SK-N-SH (cell line): ENCODE measurements around the gene EXOG. TPM values are rescaled to one million over a fixed set of nuclear protein-coding genes. Genes with fewer than 3 reads are reported as not detected.

ENCODE experiments used
- CTCF ChIA-PET: fragments of 300-600, 350-600 bp; formaldehyde crosslinking; extraction: SDS; loops from one replicate; lab custom pipeline; 2021; lab: Yijun Ruan, JAX
- POLR2A ChIA-PET: fragments of 350-600 bp; sonication (Branson Sonifier 250); formaldehyde crosslinking; extraction: SDS; loops from one replicate; lab custom pipeline; 2020; ENCODE audit warnings: antibody characterized with exemption, inconsistent platforms; lab: Yijun Ruan, JAX
- DNase-seq: peaks from one replicate; pipeline ENCODE4 v3.0.0; 2012
- H2AFZ ChIP-seq: fragments of 200-600 bp; sonication (generic); 2 replicates; pipeline ENCODE4 v1.8.1; 2016; ENCODE audit warnings: antibody characterized with exemption, mild to moderate bottlenecking, low read depth
- H3F3A ChIP-seq: fragments of 200-600 bp; sonication (generic); replicated peaks from 2 replicates; pipeline ENCODE3; 2016; ENCODE audit warnings: antibody characterized with exemption, mild to moderate bottlenecking; ENCODE audit not compliant: insufficient read depth
- H3K27ac ChIP-seq, 2 experiments: fragments of 200-500 bp in 1 of 2; fragments of 200-600 bp in 1 of 2; sonication (Bioruptor generic) in 1 of 2; sonication (generic), shearing (Covaris generic) in 1 of 2; 2 replicates each; pipeline versions ENCODE4 v1.5.1 to v1.6.1; 2014 to 2016; ENCODE audit warnings: low read depth in 2 of 2, inconsistent platforms in 1 of 2, low read length in 1 of 2, mild to moderate bottlenecking in 1 of 2, mixed read lengths in 1 of 2
- H3K27me3 ChIP-seq: fragments of 200-600 bp; sonication (generic), shearing (Covaris generic); 2 replicates; pipeline ENCODE4 v1.6.1; 2016; ENCODE audit warnings: mixed run types; ENCODE audit not compliant: insufficient read depth
- H3K36me3 ChIP-seq, 2 experiments: fragments of 200-500 bp in 1 of 2; fragments of 200-600 bp in 1 of 2; sonication (Bioruptor generic) in 1 of 2; sonication (generic) in 1 of 2; replicated peaks in 1 of 2; 2 replicates each; pipeline versions ENCODE3 to v1.5.1; 2014 to 2016; ENCODE audit warnings: low read length in 1 of 2, mild to moderate bottlenecking in 1 of 2; ENCODE audit not compliant: insufficient read depth in 2 of 2, control insufficient read depth in 1 of 2
- H3K4me1 ChIP-seq, 2 experiments: fragments of 200-500 bp in 1 of 2; fragments of 200-600 bp in 1 of 2; sonication (Bioruptor generic) in 1 of 2; sonication (generic), shearing (Covaris generic) in 1 of 2; 2 replicates each; pipeline versions ENCODE4 v1.5.1 to v1.6.1; 2014 to 2016; ENCODE audit warnings: low read depth in 1 of 2, low read length in 1 of 2, mixed run types in 1 of 2; ENCODE audit not compliant: insufficient read depth in 2 of 2, control insufficient read depth in 1 of 2
- H3K4me2 ChIP-seq: fragments of 200-600 bp; sonication (generic), shearing (Covaris generic); 2 replicates; pipeline ENCODE4 v1.6.1; 2017; ENCODE audit warnings: mixed run types
- H3K4me3 ChIP-seq, 2 experiments: fragments of 200-500 bp in 1 of 2; fragments of 200-600 bp in 1 of 2; sonication (Bioruptor generic) in 1 of 2; sonication (generic), shearing (Covaris generic) in 1 of 2; 2 replicates each; pipeline versions ENCODE4 v1.5.1 to v1.8.1; 2014 to 2016; ENCODE audit warnings: low read depth in 2 of 2, inconsistent platforms in 1 of 2, low read length in 1 of 2, mild to moderate bottlenecking in 1 of 2, mixed read lengths in 1 of 2, moderate library complexity in 1 of 2
- H3K79me2 ChIP-seq: fragments of 200-600 bp; sonication (generic); 2 replicates; pipeline ENCODE4 v1.8.1; 2017; ENCODE audit warnings: mild to moderate bottlenecking; ENCODE audit not compliant: insufficient read depth
- H3K9ac ChIP-seq: fragments of 200-600 bp; sonication (generic); 2 replicates; pipeline ENCODE4 v1.6.1; 2017; ENCODE audit warnings: mixed run types
- H3K9me2 ChIP-seq: fragments of 200-600 bp; sonication (generic); 2 replicates; pipeline ENCODE4 v1.6.1; 2017; ENCODE audit warnings: mixed run types
- H3K9me3 ChIP-seq: fragments of 200-600 bp; sonication (generic); 2 replicates; pipeline ENCODE4 v1.6.1; 2017; ENCODE audit warnings: mixed run types, mild to moderate bottlenecking, moderate library complexity
- H4K20me1 ChIP-seq: fragments of 200-600 bp; sonication (generic); 2 replicates; pipeline ENCODE4 v1.6.1; 2017; ENCODE audit warnings: mild to moderate bottlenecking, mixed run types; ENCODE audit not compliant: insufficient read depth
- EZH2phosphoT487 ChIP-seq: fragments of 200-600 bp; sonication (generic); IDR thresholded peaks from 2 replicates; pipeline ENCODE4 v1.6.1; 2017; ENCODE audit warnings: low read depth, mixed run types, mild to moderate bottlenecking, antibody characterized with exemption, moderate library complexity, borderline replicate concordance
- FOSL2 ChIP-seq: IDR thresholded peaks from 2 replicates; pipeline ENCODE4 v1.4.0; 2012; ENCODE audit warnings: low read depth, mild to moderate bottlenecking, moderate library complexity, borderline replicate concordance
- GABPA ChIP-seq: IDR thresholded peaks from 2 replicates; pipeline ENCODE4 v1.4.0; 2012; ENCODE audit warnings: low read depth, mild to moderate bottlenecking
- GATA2 ChIP-seq: sonication (generic); formaldehyde crosslinking; IDR thresholded peaks from 2 replicates; pipeline ENCODE4 v1.5.0; 2020; ENCODE audit warnings: mild to moderate bottlenecking, missing genetic modification reagents
- JUND ChIP-seq: IDR thresholded peaks from 2 replicates; pipeline ENCODE4 v1.4.0; 2012
- MEF2A ChIP-seq: IDR thresholded peaks from 2 replicates; pipeline ENCODE4 v1.4.0; 2012; ENCODE audit warnings: low read depth, borderline replicate concordance
- MXI1 ChIP-seq: IDR thresholded peaks from 2 replicates; pipeline ENCODE4 v1.6.1; 2012; ENCODE audit warnings: mild to moderate bottlenecking, low read depth, low read length, improper control_type of control experiment
- NFIC ChIP-seq: IDR thresholded peaks from 2 replicates; pipeline ENCODE4 v1.4.0; 2012; ENCODE audit warnings: borderline replicate concordance
- NRF1 ChIP-seq: IDR thresholded peaks from 2 replicates; pipeline ENCODE4 v1.6.1; 2012; ENCODE audit warnings: low read depth, mild to moderate bottlenecking, low read length
- RAD21 ChIP-seq: IDR thresholded peaks from 2 replicates; pipeline ENCODE4 v1.6.1; 2012; ENCODE audit warnings: mild to moderate bottlenecking, low read length
- RFX5 ChIP-seq: IDR thresholded peaks from 2 replicates; pipeline ENCODE4 v1.6.1; 2012; ENCODE audit warnings: mild to moderate bottlenecking, improper control_type of control experiment, low read length
- SIN3A ChIP-seq: IDR thresholded peaks from 2 replicates; pipeline ENCODE4 v1.6.1; 2012; ENCODE audit warnings: low read depth, mild to moderate bottlenecking, low read length, moderate library complexity, borderline replicate concordance
- SMC3 ChIP-seq: IDR thresholded peaks from 2 replicates; pipeline ENCODE4 v1.6.1; 2012; ENCODE audit warnings: low read depth, low read length, improper control_type of control experiment
- TCF12 ChIP-seq: IDR thresholded peaks from 2 replicates; pipeline ENCODE4 v1.4.0; 2012
- TEAD4 ChIP-seq: IDR thresholded peaks from 2 replicates; pipeline ENCODE4 v1.4.0; 2012; ENCODE audit warnings: mild to moderate bottlenecking, borderline replicate concordance; ENCODE audit not compliant: insufficient read depth
- USF1 ChIP-seq: IDR thresholded peaks from 2 replicates; pipeline ENCODE4 v1.4.0; 2012; ENCODE audit warnings: low read depth, borderline replicate concordance
- YY1 ChIP-seq: IDR thresholded peaks from 2 replicates; pipeline ENCODE4 v1.4.0; 2012; ENCODE audit warnings: low read depth, mild to moderate bottlenecking
- WGBS: methylation state at CpG from one replicate; pipeline ENCODE4 v1.1.6; 2017; ENCODE audit warnings: low lambda C conversion rate; 5-methylcytosine and 5-hydroxymethylcytosine counted together
- polyA plus RNA-seq, 3 experiments: library from polyadenylated mRNA; depleted of rRNA; stranded (reverse); fragments of >200 nt; gene quantifications; 2 replicates each; pipeline ENCODE4 v1.2.3, GENCODE V29; 2012
- TF ChIP-seq, protein P1 (sequence below): IDR thresholded peaks from 2 replicates; pipeline ENCODE4 v1.6.1; 2012; ENCODE audit warnings: mild to moderate bottlenecking, low read depth, low read length, moderate library complexity
- TF ChIP-seq, protein P2 (sequence below): fragments of 200-600 bp; sonication (generic); IDR thresholded peaks from 2 replicates; pipeline ENCODE4 v1.6.1; 2017; ENCODE audit warnings: antibody characterized with exemption, mild to moderate bottlenecking, moderate library complexity

The EXOG gene
- polyA plus RNA-seq, 1 of the 3 experiments (the other 2 are of a cell fraction) = 6.2 TPM

GRCh38 chr3:38563886-38564270 lies 67.7 kb downstream of the EXOG start (continued):
- TF ChIP-seq, protein P1, sequence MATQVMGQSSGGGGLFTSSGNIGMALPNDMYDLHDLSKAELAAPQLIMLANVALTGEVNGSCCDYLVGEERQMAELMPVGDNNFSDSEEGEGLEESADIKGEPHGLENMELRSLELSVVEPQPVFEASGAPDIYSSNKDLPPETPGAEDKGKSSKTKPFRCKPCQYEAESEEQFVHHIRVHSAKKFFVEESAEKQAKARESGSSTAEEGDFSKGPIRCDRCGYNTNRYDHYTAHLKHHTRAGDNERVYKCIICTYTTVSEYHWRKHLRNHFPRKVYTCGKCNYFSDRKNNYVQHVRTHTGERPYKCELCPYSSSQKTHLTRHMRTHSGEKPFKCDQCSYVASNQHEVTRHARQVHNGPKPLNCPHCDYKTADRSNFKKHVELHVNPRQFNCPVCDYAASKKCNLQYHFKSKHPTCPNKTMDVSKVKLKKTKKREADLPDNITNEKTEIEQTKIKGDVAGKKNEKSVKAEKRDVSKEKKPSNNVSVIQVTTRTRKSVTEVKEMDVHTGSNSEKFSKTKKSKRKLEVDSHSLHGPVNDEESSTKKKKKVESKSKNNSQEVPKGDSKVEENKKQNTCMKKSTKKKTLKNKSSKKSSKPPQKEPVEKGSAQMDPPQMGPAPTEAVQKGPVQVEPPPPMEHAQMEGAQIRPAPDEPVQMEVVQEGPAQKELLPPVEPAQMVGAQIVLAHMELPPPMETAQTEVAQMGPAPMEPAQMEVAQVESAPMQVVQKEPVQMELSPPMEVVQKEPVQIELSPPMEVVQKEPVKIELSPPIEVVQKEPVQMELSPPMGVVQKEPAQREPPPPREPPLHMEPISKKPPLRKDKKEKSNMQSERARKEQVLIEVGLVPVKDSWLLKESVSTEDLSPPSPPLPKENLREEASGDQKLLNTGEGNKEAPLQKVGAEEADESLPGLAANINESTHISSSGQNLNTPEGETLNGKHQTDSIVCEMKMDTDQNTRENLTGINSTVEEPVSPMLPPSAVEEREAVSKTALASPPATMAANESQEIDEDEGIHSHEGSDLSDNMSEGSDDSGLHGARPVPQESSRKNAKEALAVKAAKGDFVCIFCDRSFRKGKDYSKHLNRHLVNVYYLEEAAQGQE = no peak
- TF ChIP-seq RFX5 (no peak), RAD21 (no peak), SMC3 (no peak), MXI1 (no peak), NRF1 (no peak), SIN3A (no peak), GATA2 (CRISPR knock-in tag) (no peak), EZH2phosphoT487 (no peak), GABPA (no peak), NFIC (no peak)
- TF ChIP-seq, protein P2, sequence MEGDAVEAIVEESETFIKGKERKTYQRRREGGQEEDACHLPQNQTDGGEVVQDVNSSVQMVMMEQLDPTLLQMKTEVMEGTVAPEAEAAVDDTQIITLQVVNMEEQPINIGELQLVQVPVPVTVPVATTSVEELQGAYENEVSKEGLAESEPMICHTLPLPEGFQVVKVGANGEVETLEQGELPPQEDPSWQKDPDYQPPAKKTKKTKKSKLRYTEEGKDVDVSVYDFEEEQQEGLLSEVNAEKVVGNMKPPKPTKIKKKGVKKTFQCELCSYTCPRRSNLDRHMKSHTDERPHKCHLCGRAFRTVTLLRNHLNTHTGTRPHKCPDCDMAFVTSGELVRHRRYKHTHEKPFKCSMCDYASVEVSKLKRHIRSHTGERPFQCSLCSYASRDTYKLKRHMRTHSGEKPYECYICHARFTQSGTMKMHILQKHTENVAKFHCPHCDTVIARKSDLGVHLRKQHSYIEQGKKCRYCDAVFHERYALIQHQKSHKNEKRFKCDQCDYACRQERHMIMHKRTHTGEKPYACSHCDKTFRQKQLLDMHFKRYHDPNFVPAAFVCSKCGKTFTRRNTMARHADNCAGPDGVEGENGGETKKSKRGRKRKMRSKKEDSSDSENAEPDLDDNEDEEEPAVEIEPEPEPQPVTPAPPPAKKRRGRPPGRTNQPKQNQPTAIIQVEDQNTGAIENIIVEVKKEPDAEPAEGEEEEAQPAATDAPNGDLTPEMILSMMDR = no peak

GRCh38 chr3:38564631-38565338 lies 68.6 kb downstream of the EXOG start:
- no peak overlapping the region for H2AFZ ChIP-seq
- no peaks in the 10 kb centered on the region for H3F3A ChIP-seq
- POLR2A ChIA-PET = interaction anchor here (1.3 kb wide), 1 partner anchor 10 kb away, joined by 3 read pairs; no protein-coding TSS in a partner anchor

More at GRCh38 chr3:38564631-38565338, 68.6 kb downstream of the EXOG start:
- Histone ChIP-seq H3K79me2 (no peaks in the 10 kb centered on the region), H3K27me3 (no peaks in the 10 kb centered on the region), H3K27ac (no peak overlapping the region), H3K9me2 (no peaks in the 10 kb centered on the region), H3K9me3 (no peaks in the 10 kb centered on the region), H3K4me2 (no peak overlapping the region), H3K36me3 (no peaks in the 10 kb centered on the region), H3K4me3 (no peak overlapping the region), H4K20me1 (no peaks in the 10 kb centered on the region), H3K9ac (no peak overlapping the region), H3K4me1 (no peaks in the 10 kb centered on the region; a peak in 1 of 4 replicates)
- TF ChIP-seq RAD21 (no peak), GATA2 (CRISPR knock-in tag) (no peak), TCF12 (no peak), TEAD4 (no peak), SIN3A (no peak), YY1 (no peak), RFX5 (no peak), USF1 (no peak), FOSL2 (no peak), JUND (no peak), MXI1 (no peak), MEF2A (no peak)
- TF ChIP-seq, protein P1 = no peak
- DNase-seq = no peak
- 60% methylated on average over 1 of the region's 6 CpGs for WGBS
- CTCF ChIA-PET = interaction anchor here (1.0 to 1.6 kb wide), 4 partner anchors 43 to 435 kb away, joined by 3 to 5 read pairs (median 4); no protein-coding TSS in a partner anchor
